H9 (cell line): ENCODE results near the gene CD28. TPM values are rescaled to one million over a fixed set of nuclear protein-coding genes. Genes with fewer than 3 reads are reported as not detected.

Source experiments
- DNase-seq: peaks from one replicate; pipeline ENCODE4 v3.0.0-alpha.2; 2017
- H2AFZ ChIP-seq: one replicate; pipeline ENCODE4 v1.6.1; 2013; ENCODE audit warnings: mild to moderate bottlenecking, low read length, control low read depth, moderate library complexity
- H2AK5ac ChIP-seq: 2 replicates; pipeline ENCODE4 v1.6.1; 2013; ENCODE audit warnings: low read length, control low read depth, mixed read lengths; ENCODE audit not compliant: insufficient read length
- H2BK120ac ChIP-seq: one replicate; pipeline ENCODE4 v1.6.1; 2013; ENCODE audit warnings: low read depth, mild to moderate bottlenecking, low read length, control low read depth, inconsistent platforms; ENCODE audit not compliant: poor library complexity, severe bottlenecking
- H2BK12ac ChIP-seq: 2 replicates; pipeline ENCODE4 v1.6.1; 2013; ENCODE audit warnings: low read length, control low read depth, mixed read lengths, low read depth; ENCODE audit not compliant: insufficient read length
- H2BK15ac ChIP-seq: 2 replicates; pipeline ENCODE4 v1.6.1; 2013; ENCODE audit warnings: low read depth, low read length, control low read depth
- H2BK20ac ChIP-seq: one replicate; pipeline ENCODE4 v1.6.1; 2013; ENCODE audit warnings: low read depth, mild to moderate bottlenecking, low read length, control low read depth, inconsistent platforms; ENCODE audit not compliant: poor library complexity, severe bottlenecking
- H2BK5ac ChIP-seq: 2 replicates; pipeline ENCODE4 v1.6.1; 2013; ENCODE audit warnings: low read length, control low read depth, mixed read lengths; ENCODE audit not compliant: insufficient read length
- H3K14ac ChIP-seq: 2 replicates; pipeline ENCODE4 v1.6.1; 2013; ENCODE audit warnings: low read length, control low read depth; ENCODE audit not compliant: insufficient read depth
- H3K18ac ChIP-seq: 2 replicates; pipeline ENCODE4 v1.6.1; 2013; ENCODE audit warnings: low read depth, mild to moderate bottlenecking, mixed read lengths, low read length, control low read depth; ENCODE audit not compliant: insufficient read length
- H3K23ac ChIP-seq: 2 replicates; pipeline ENCODE4 v1.6.1; 2013; ENCODE audit warnings: low read length, control low read depth, mixed read lengths, low read depth; ENCODE audit not compliant: insufficient read length
- H3K23me2 ChIP-seq: 2 replicates; pipeline ENCODE4 v1.6.1; 2013; ENCODE audit warnings: low read depth, mild to moderate bottlenecking, mixed read lengths, low read length, control low read depth; ENCODE audit not compliant: insufficient read length, poor library complexity, severe bottlenecking
- H3K27ac ChIP-seq: 2 replicates; pipeline ENCODE4 v1.5.1; 2013; ENCODE audit warnings: low read length, control low read depth, mixed read lengths, low read depth; ENCODE audit not compliant: insufficient read length
- H3K27me3 ChIP-seq: 2 replicates; pipeline ENCODE4 v1.6.1; 2013; ENCODE audit warnings: low read length, control low read depth, inconsistent platforms; ENCODE audit not compliant: insufficient read depth
- H3K4ac ChIP-seq: 2 replicates; pipeline ENCODE4 v1.6.1; 2013; ENCODE audit warnings: low read depth, mild to moderate bottlenecking, control low read depth, inconsistent platforms, low read length, moderate library complexity
- H3K4me1 ChIP-seq: 2 replicates; pipeline ENCODE4 v1.6.1; 2013; ENCODE audit warnings: low read length, control low read depth, inconsistent platforms; ENCODE audit not compliant: insufficient read depth
- H3K4me2 ChIP-seq: 2 replicates; pipeline ENCODE4 v1.6.1; 2013; ENCODE audit warnings: low read length, control low read depth, mixed read lengths; ENCODE audit not compliant: insufficient read length, insufficient read depth
- H3K56ac ChIP-seq: 2 replicates; pipeline ENCODE4 v1.6.1; 2013; ENCODE audit warnings: low read depth, mild to moderate bottlenecking, mixed read lengths, low read length, control low read depth; ENCODE audit not compliant: insufficient read length
- H3K79me1 ChIP-seq: 2 replicates; pipeline ENCODE4 v1.6.1; 2013; ENCODE audit warnings: low read depth, mild to moderate bottlenecking, moderate library complexity, low read length, control low read depth, inconsistent platforms; ENCODE audit not compliant: insufficient read depth, poor library complexity, severe bottlenecking
- H3K79me2 ChIP-seq: 2 replicates; pipeline ENCODE4 v1.6.1; 2013; ENCODE audit warnings: low read length, control low read depth, inconsistent platforms; ENCODE audit not compliant: insufficient read depth
- H3K9ac ChIP-seq: 2 replicates; pipeline ENCODE4 v1.6.1; 2013; ENCODE audit warnings: low read length, control low read depth, mixed read lengths; ENCODE audit not compliant: insufficient read length; ENCODE audit errors: extremely low read depth
- H3K9me3 ChIP-seq: one replicate; pipeline ENCODE4 v1.6.1; 2013; ENCODE audit warnings: low read depth, low read length, inconsistent platforms; ENCODE audit not compliant: control insufficient read depth
- H3T11ph ChIP-seq: one replicate; pipeline ENCODE4 v1.6.1; 2013; ENCODE audit warnings: mild to moderate bottlenecking, low read length, control low read depth, inconsistent platforms
- H4K20me1 ChIP-seq: one replicate; pipeline ENCODE4 v1.6.1; 2013; ENCODE audit not compliant: control insufficient read depth, insufficient read length, insufficient read depth
- H4K5ac ChIP-seq: 2 replicates; pipeline ENCODE4 v1.6.1; 2013; ENCODE audit warnings: low read depth, mild to moderate bottlenecking, mixed read lengths, low read length, control low read depth; ENCODE audit not compliant: insufficient read length
- H4K8ac ChIP-seq: replicated peaks from 2 replicates; pipeline ENCODE4 v1.6.1; 2013; ENCODE audit warnings: low read length, control low read depth, mixed read lengths, low read depth; ENCODE audit not compliant: insufficient read length
- H4K91ac ChIP-seq: 2 replicates; pipeline ENCODE4 v1.6.1; 2013; ENCODE audit warnings: low read depth, mild to moderate bottlenecking, moderate library complexity, mixed read lengths, low read length, control low read depth; ENCODE audit not compliant: insufficient read length
- H3K27ac Mint-ChIP-seq, 3 experiments: 2 replicates in 2 of 3; 3 replicates in 1 of 3; pipeline ENCODE4 v1.8.0; 2020 to 2021; ENCODE audit warnings: mixed read lengths in 3 of 3, mild to moderate bottlenecking in 1 of 3, moderate library complexity in 1 of 3
- H3K27me3 Mint-ChIP-seq: 2 replicates; pipeline ENCODE4 v1.8.0; 2021; ENCODE audit warnings: low read depth, mild to moderate bottlenecking, moderate library complexity, mixed read lengths
- H3K36me3 Mint-ChIP-seq, 3 experiments: 2 replicates in 2 of 3; 3 replicates in 1 of 3; pipeline ENCODE4 v1.8.0; 2020 to 2021; ENCODE audit warnings: low read depth in 3 of 3, mixed read lengths in 3 of 3; ENCODE audit not compliant: insufficient read depth in 1 of 3
- H3K4me1 Mint-ChIP-seq, 2 experiments: 2 replicates each; pipeline ENCODE4 v1.8.0; 2020; ENCODE audit warnings: mixed read lengths in 2 of 2
- H3K4me3 Mint-ChIP-seq, 2 experiments: 2 replicates in 1 of 2; 3 replicates in 1 of 2; pipeline ENCODE4 v1.8.0; 2020 to 2021; ENCODE audit warnings: mild to moderate bottlenecking in 2 of 2, mixed read lengths in 2 of 2, moderate library complexity in 1 of 2
- H3K9me3 Mint-ChIP-seq, 2 experiments: 2 replicates in 1 of 2; 3 replicates in 1 of 2; pipeline ENCODE4 v1.8.0; 2020; ENCODE audit warnings: mild to moderate bottlenecking in 2 of 2, mixed read lengths in 2 of 2, moderate library complexity in 1 of 2
- WGBS: extraction: QIAGEN DNeasy Blood & Tissue Kit; methylation state at CpG from one replicate; pipeline ENCODE4 v1.1.7; 2013; ENCODE audit warnings: missing lambda C conversion rate, low lambda C conversion rate, mixed read lengths; ENCODE audit not compliant: insufficient read length; ENCODE audit errors: extremely low coverage; 5-methylcytosine and 5-hydroxymethylcytosine counted together
- total RNA-seq: library from RNA; stranded (reverse); gene quantifications from 2 replicates; pipeline ENCODE4 v1.2.1, GENCODE V29; 2021
- TF ChIP-seq, protein P1 (sequence below): fragments of 200-600 bp; sonication (generic); conservative IDR thresholded peaks from 3 replicates; pipeline ENCODE4 v1.8.0; 2021; ENCODE audit warnings: antibody characterized with exemption, mild to moderate bottlenecking

CD28 gene
- total RNA-seq, 1 experiment from 2014 or later, result not detected

DNA sequence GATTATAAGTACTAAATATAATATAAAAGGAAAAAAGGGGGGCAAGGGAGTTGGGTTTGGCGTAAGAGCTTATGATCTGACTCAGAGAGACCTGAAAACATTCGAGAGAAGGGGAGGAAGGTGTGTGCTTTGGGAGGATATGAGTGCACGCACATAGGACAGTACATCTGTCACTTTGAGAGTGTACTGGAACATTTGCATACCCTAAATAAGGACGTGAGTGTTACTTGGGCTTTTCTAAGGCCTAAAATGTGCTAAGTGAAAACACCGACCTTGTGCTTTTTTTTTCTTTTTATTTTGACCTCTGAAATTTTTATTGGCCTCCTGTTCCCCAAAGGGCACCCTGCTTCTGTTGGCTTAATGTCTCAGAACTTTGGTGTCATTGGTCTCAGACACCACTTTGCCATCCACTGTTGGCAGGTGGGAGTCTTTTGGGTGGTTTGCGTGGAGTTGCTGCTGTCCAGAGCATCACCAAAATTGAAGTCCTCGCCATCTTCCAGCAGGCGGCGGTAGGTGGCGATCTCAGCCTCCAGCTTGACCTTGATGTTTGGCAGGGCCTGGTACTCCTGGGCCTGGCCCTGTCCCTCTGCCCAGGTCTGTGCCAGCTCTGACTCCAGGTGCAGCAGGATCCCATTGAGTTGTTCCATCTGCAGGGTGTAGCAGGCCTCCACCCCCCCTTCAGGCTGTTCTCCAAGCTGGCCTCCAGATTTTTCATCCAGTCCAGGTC is 57.7 kb downstream of the CD28 start:
- H2BK5ac ChIP-seq, result no peak overlapping the region
- Mint-ChIP-seq H3K4me1 (peaks cover 0 to 7% of the 10 kb centered on the region in 2 experiments; a peak in 1 of 4 replicates), H3K27me3 (no peaks in the 10 kb centered on the region; the same call in 1 of the 2 replicates), H3K4me3 (no peak overlapping the region), H3K9me3 (peaks cover 0 to 11% of the 10 kb centered on the region in 2 experiments; a peak in 2 of 5 replicates), H3K27ac (peak overlapping the region in 1 of 3 experiments; percentile 50; a peak in 1 of 7 replicates), H3K36me3 (no peaks in the 10 kb centered on the region)
- no peak overlapping the region for H3K4ac ChIP-seq
- H3K23ac ChIP-seq, result no peak overlapping the region
- TF ChIP-seq, protein P1, sequence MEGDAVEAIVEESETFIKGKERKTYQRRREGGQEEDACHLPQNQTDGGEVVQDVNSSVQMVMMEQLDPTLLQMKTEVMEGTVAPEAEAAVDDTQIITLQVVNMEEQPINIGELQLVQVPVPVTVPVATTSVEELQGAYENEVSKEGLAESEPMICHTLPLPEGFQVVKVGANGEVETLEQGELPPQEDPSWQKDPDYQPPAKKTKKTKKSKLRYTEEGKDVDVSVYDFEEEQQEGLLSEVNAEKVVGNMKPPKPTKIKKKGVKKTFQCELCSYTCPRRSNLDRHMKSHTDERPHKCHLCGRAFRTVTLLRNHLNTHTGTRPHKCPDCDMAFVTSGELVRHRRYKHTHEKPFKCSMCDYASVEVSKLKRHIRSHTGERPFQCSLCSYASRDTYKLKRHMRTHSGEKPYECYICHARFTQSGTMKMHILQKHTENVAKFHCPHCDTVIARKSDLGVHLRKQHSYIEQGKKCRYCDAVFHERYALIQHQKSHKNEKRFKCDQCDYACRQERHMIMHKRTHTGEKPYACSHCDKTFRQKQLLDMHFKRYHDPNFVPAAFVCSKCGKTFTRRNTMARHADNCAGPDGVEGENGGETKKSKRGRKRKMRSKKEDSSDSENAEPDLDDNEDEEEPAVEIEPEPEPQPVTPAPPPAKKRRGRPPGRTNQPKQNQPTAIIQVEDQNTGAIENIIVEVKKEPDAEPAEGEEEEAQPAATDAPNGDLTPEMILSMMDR, result peak; percentile 50
- H2BK15ac ChIP-seq, result no peak overlapping the region
- no peak overlapping the region for H3K9ac ChIP-seq
- H3K4me1 ChIP-seq, result no peaks in the 10 kb centered on the region
- DNase-seq, result no peak
- H4K20me1 ChIP-seq, result no peaks in the 10 kb centered on the region
- H3K14ac ChIP-seq, result no peak overlapping the region
- no peak overlapping the region for H3K4me2 ChIP-seq
- no peaks in the 10 kb centered on the region for H3K23me2 ChIP-seq
- no peaks in the 10 kb centered on the region for H3K27me3 ChIP-seq
- H3K79me1 ChIP-seq, result no peaks in the 10 kb centered on the region
- H3K9me3 ChIP-seq, result no peaks in the 10 kb centered on the region
- H3T11ph ChIP-seq, result no peak overlapping the region
- H4K8ac ChIP-seq, result no peak overlapping the region
- H3K79me2 ChIP-seq, result no peaks in the 10 kb centered on the region
- no peak overlapping the region for H2BK12ac ChIP-seq
- no peak overlapping the region for H4K91ac ChIP-seq
- H2BK120ac ChIP-seq, result no peak overlapping the region
- H3K27ac ChIP-seq, result no peak overlapping the region
- no CpG with 5 or more reads among the region's 10 CpGs for WGBS
- no peak overlapping the region for H4K5ac ChIP-seq
- no peak overlapping the region for H2AFZ ChIP-seq
- H2BK20ac ChIP-seq, result no peak overlapping the region
- H3K18ac ChIP-seq, result no peak overlapping the region
- H2AK5ac ChIP-seq, result no peak overlapping the region
- H3K56ac ChIP-seq, result no peak overlapping the region
